Heart right ventricle (tissue), 16 donors: ENCODE results near the gene FBXO36. TPM values are rescaled to one million over a fixed set of nuclear protein-coding genes. Genes with fewer than 3 reads are reported as not detected.

Experiments used
- ATAC-seq, 8 donors: fragments of 200-7000 bp; cut with Tn5 transposase; one replicate each; pipeline ENCODE4 v1.9.1; 2020; ENCODE audit warnings: mild to moderate bottlenecking in 8 of 8, moderate library complexity in 8 of 8, moderate number of reproducible peaks in 1 of 8
- DNase-seq, 2 donors: peaks; one replicate each; pipeline ENCODE4 v3.0.0-alpha.2; 2020
- H3K27ac ChIP-seq, 10 donors: fragments of 200-600 bp; sonication (generic) in 2 of 10; one replicate each; pipeline versions ENCODE4 v1.5.0 to v1.8.0; 2020 to 2022; ENCODE audit warnings: mild to moderate bottlenecking in 3 of 10
- H3K27me3 ChIP-seq, 7 donors: fragments of 200-600 bp; one replicate each; pipeline ENCODE4 v1.8.0; 2021 to 2022; ENCODE audit warnings: mild to moderate bottlenecking in 2 of 7
- H3K36me3 ChIP-seq, 9 donors: fragments of 200-600 bp; sonication (generic) in 1 of 9; one replicate each; pipeline versions ENCODE4 v1.5.0 to v1.8.0; 2020 to 2022; ENCODE audit warnings: mild to moderate bottlenecking in 2 of 9
- H3K4me1 ChIP-seq, 9 donors: fragments of 200-600 bp; sonication (generic) in 1 of 9; one replicate each; pipeline versions ENCODE4 v1.5.0 to v1.8.0; 2020 to 2022; ENCODE audit warnings: mild to moderate bottlenecking in 4 of 9
- H3K4me3 ChIP-seq, 10 donors: fragments of 200-600 bp; sonication (generic) in 2 of 10; one replicate each; pipeline versions ENCODE4 v1.5.0 to v1.8.0; 2020 to 2022; ENCODE audit warnings: mild to moderate bottlenecking in 7 of 10, moderate library complexity in 2 of 10
- H3K9me3 ChIP-seq, 11 donors: fragments of 200-600 bp in 10 of 11; sonication (generic) in 2 of 11; one replicate each; pipeline versions ENCODE4 v1.5.0 to v1.8.0; 2013 to 2022; ENCODE audit warnings: mild to moderate bottlenecking in 2 of 11, control low read depth in 1 of 11, moderate library complexity in 1 of 11
- CTCF ChIP-seq, 9 donors: fragments of 200-600 bp; sonication (generic) in 2 of 9; IDR thresholded peaks; one replicate each; pipeline versions ENCODE4 v1.5.0 to v1.8.0; 2021 to 2022; ENCODE audit warnings: antibody characterized with exemption in 9 of 9, mild to moderate bottlenecking in 5 of 9, moderate library complexity in 1 of 9
- WGBS, 2 donors: extraction: QIAGEN DNeasy Blood & Tissue Kit; methylation state at CpG; one replicate each; pipeline ENCODE4 v1.1.7; 2013; ENCODE audit warnings: inconsistent platforms in 1 of 2; 5-methylcytosine and 5-hydroxymethylcytosine counted together
- intact Hi-C, 10 donors: fragments of 100-400 bp; cut with DNase I; formaldehyde crosslinking; loops; one replicate each; pipeline versions ENCODE4 v1.11.1 to v1.14.2; 2022
- polyA plus RNA-seq, 2 donors: library from polyadenylated mRNA; stranded (reverse); fragments of 200-250 nt; gene quantifications; one replicate each; pipeline ENCODE4 v1.2.3, GENCODE V29; 2013
- total RNA-seq, 10 donors: library from RNA; stranded (reverse); fragmentation: NEBNext Ultra II Directional in 3 of 10; extraction: Animal tissue kit (Norgen Biotek cat#: 25700) in 3 of 10; gene quantifications; one replicate each; pipeline versions ENCODE4 v1.2.1 to v1.2.4, GENCODE V29; 2021 to 2023
- donor health status: Arrhythmogenic right ventricular cardiomyopathy.
- donor health status: ischemic (EF 13 %, LVEDD 7.1; RV severe dilation, severe dysfunction).
- donor health status: healthy with polysubstance abuse.
- donor health status: DM: no; HTN: yes; CAD: no.
- donor health status: DM: no; HTN: no; CAD: no.
- donor health status: ischemic (EF 25% LVEDD 6.9; RV normal size, moderate dysfunction).
- donor health status: ischemic (EF 25% LVEDD 5.7; RV mildly dilated, moderate dysfunction).
- donor health status: healthy.
- donor health status: DM: yes; HTN: yes; CAD: no.
- donor health status: Ischemic cardiomyopathy.
- donor health status: ischemic (EF 35%, LVEDD 5.7; RV mildly dilated, moderate dysfunction).
- donor health status: nonischemic (EF 11% LVEDD 7.7; RV severe dilation, severe dysfunction).
- donor health status: DM: yes; HTN: yes; CAD: no.
- donor health status: PGD.
- donor health status: ischemic (EF 29% LVEDD 5.4; RV normal size, mild dysfunction).
- donor health status: nonischemic (EF 23%, LVEDD 6.1; RV moderate dilation, normal function).

Gene FBXO36
- total and polyA plus RNA-seq, 12 donors = 0.15 to 1.4 (median 1.2) TPM

DNA sequence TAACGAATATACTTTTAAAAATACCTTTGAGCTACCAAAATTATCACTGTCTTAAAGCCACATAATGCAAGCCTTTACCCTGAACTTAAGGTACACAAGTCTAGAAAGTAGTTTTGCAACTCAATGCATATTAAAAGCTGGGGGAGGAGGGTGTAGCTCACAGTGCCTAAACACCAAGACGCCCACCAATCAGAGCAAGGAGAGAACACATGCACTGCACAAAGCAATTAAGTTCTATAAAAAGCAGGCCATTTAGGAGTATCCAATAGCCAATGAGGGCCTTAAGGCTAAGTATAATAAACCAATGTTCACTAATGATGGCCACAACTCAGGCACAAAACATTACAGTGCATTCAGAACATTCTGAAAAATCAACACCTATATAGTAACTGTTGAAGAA, 16.7 kb upstream of the FBXO36 start:
- intact Hi-C loops = no loop called here
- no peak for DNase-seq
- no peak for TF ChIP-seq CTCF (IDR thresholded peaks at IDR 0.05)
- ATAC-seq = no peak
- 84 to 85% methylated on average over 2 of the region's 2 CpGs for WGBS, 2 donors
- H3K4me1 ChIP-seq = peaks cover 0 to 73% (median 31%) of the 10 kb centered on the region in 9 donors
- no peak overlapping the region for H3K4me3 ChIP-seq
- H3K36me3 ChIP-seq = peaks cover 0 to 76% (median 10%) of the 10 kb centered on the region in 9 donors
- H3K9me3 ChIP-seq = no peaks in the 10 kb centered on the region
- H3K27ac ChIP-seq = no peak overlapping the region
- H3K27me3 ChIP-seq = no peaks in the 10 kb centered on the region

GRCh38 chr2:229909090-229909489, 13.2 kb upstream of the FBXO36 start:
- WGBS, 2 donors = 65 to 66% methylated on average over 2 of the region's 2 CpGs
- H3K27ac ChIP-seq = no peak overlapping the region

DNA sequence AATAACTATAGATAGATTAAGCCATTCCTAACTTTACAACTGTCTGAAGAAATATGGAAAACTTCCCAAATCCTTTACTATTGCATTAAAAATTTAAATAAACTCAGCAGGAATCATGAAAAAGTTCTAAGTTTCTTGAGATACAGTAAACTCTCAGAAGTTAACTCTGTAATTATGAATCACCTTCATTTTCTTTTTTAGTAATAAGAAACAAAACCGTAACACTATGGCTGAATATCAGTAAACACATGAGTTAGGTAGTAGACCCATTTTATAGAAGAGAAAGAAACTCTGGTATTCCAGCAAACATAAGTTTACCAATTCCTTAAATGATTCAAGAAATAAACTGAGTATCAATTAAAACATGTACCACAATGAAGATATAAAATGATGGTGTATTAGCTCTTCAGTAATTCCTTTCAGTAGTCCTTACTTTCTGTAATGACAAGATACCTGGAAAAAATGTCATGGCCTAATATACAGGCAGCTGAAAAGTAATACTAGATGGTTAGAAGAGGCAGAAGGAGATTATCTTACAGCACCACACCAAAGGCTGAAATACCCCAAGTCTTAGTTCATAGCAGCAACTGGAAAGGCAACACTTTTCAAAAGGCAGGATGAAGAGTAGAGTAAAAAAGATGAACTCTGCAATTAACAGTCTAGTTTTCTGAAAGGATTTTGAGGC, 12.0 kb upstream of the FBXO36 start:
- WGBS, 2 donors = 93 to 95% methylated on average over 1 of the region's 1 CpG
- no peak for TF ChIP-seq CTCF (IDR thresholded peaks at IDR 0.05)
- no peaks in the 10 kb centered on the region for H3K9me3 ChIP-seq
- intact Hi-C loops = loop anchor here in 3 of 10 donors (5.0 to 10.0 kb wide), 3 partner anchors 105 to 128 kb away; no protein-coding TSS in a partner anchor
- peaks cover 2 to 85% (median 62%) of the 10 kb centered on the region in 9 donors for H3K4me1 ChIP-seq
- no peaks in the 10 kb centered on the region for H3K27me3 ChIP-seq
- ATAC-seq (no peak), DNase-seq (no peak)
- peaks cover 0 to 44% (median 10%) of the 10 kb centered on the region in 9 donors for H3K36me3 ChIP-seq
- H3K4me3 ChIP-seq = no peak overlapping the region
- peak overlapping the region in 1 of 10 donors; percentile 19 for H3K27ac ChIP-seq

More at GRCh38 chr2:229909090-229909489, 13.2 kb upstream of the FBXO36 start:
- intact Hi-C loops = no loop called here
- Histone ChIP-seq H3K36me3 (peaks cover 0 to 56% (median 10%) of the 10 kb centered on the region in 9 donors), H3K9me3 (no peaks in the 10 kb centered on the region), H3K4me1 (peaks cover 0 to 85% (median 50%) of the 10 kb centered on the region in 9 donors), H3K27me3 (no peaks in the 10 kb centered on the region), H3K4me3 (no peak overlapping the region)
- TF ChIP-seq CTCF (IDR thresholded peaks at IDR 0.05) = no peak
- peak in 3 of 8 donors; percentile 25 to 63 (median 30) for ATAC-seq
- no peak for DNase-seq

- H3K27ac ChIP-seq = no peak overlapping the region
- no peaks in the 10 kb centered on the region for H3K9me3 ChIP-seq
- DNase-seq (no peak), ATAC-seq (peak in 1 of 8 donors; percentile 51)
- TF ChIP-seq CTCF (IDR thresholded peaks at IDR 0.05) = peak in 6 of 9 donors; percentile 9 to 50 (median 42)
- no peak overlapping the region for H3K4me3 ChIP-seq
- peaks cover 2 to 86% (median 63%) of the 10 kb centered on the region in 9 donors for H3K4me1 ChIP-seq
- intact Hi-C loops = loop anchor here in 3 of 10 donors (5.0 to 10.0 kb wide), 3 partner anchors 106 to 129 kb away; no protein-coding TSS in a partner anchor
- H3K27me3 ChIP-seq = no peaks in the 10 kb centered on the region
- H3K36me3 ChIP-seq = peaks cover 0 to 38% (median 10%) of the 10 kb centered on the region in 9 donors
- WGBS, 2 donors = 68 to 82% methylated on average over 1 of the region's 1 CpG
These were observed 11.4 kb upstream of the FBXO36 start for GRCh38 chr2:229910832-229911412.
